CD4-positive, alpha-beta T cell treated with Interleukin-6 at 100 ng/mL for 8 hours (primary cell): ENCODE results near the gene LIPG.
"Not testable (repeated sequence)": the region's sequence is repeated elsewhere in the genome, so short reads cannot be mapped to it uniquely, and the experiment has no call there.

Experiments
- DNase-seq: peaks from one replicate; pipeline ENCODE4 v3.0.0-alpha.2; 2020; ENCODE audit warnings: mixed read lengths, low spot score

LIPG gene

GRCh38 chr18:49573835-49574234 lies 12.0 kb downstream of the LIPG start:
- no peak for DNase-seq

GRCh38 chr18:49579041-49579440 lies 17.2 kb downstream of the LIPG start:
- not testable (repeated sequence) for DNase-seq

GRCh38 chr18:49579583-49579982 lies 17.7 kb downstream of the LIPG start:
- not testable (repeated sequence) for DNase-seq

GRCh38 chr18:49580279-49580678 lies 18.4 kb downstream of the LIPG start:
- no peak for DNase-seq

- no peak for DNase-seq
Observed at GRCh38 chr18:49581371-49581770, 19.5 kb downstream of the LIPG start.

GRCh38 chr18:49582579-49582978 lies 20.7 kb downstream of the LIPG start:
- no peak for DNase-seq

GRCh38 chr18:49584394-49584793 lies 22.5 kb downstream of the LIPG start:
- DNase-seq, result no peak

GRCh38 chr18:49584951-49585350 lies 23.1 kb downstream of the LIPG start:
- DNase-seq, result not testable (repeated sequence)

- no peak for DNase-seq
Observed at GRCh38 chr18:49585781-49586663, 24.2 kb downstream of the LIPG start.

GRCh38 chr18:49588171-49588570 lies 26.3 kb downstream of the LIPG start:
- no peak for DNase-seq

- DNase-seq, result no peak
Observed at GRCh38 chr18:49588971-49589370, 27.1 kb downstream of the LIPG start.

- no peak for DNase-seq
Observed at GRCh38 chr18:49590608-49591007, 28.8 kb downstream of the LIPG start.

- DNase-seq, result no peak
Observed at GRCh38 chr18:49591271-49591670, 29.4 kb downstream of the LIPG start.

- no peak for DNase-seq
Observed at GRCh38 chr18:49591775-49592174, 29.9 kb downstream of the LIPG start.

GRCh38 chr18:49596687-49597086 lies 34.8 kb downstream of the LIPG start:
- no peak for DNase-seq

- DNase-seq, result no peak
Observed at GRCh38 chr18:49597157-49597931, 35.5 kb downstream of the LIPG start.

GRCh38 chr18:49601211-49601610 lies 39.4 kb downstream of the LIPG start:
- DNase-seq, result no peak

GRCh38 chr18:49608366-49609255 lies 46.8 kb downstream of the LIPG start:
- DNase-seq, result no peak

- no peak for DNase-seq
Observed at GRCh38 chr18:49609256-49610021, 47.6 kb downstream of the LIPG start.

GRCh38 chr18:49610022-49610445 lies 48.2 kb downstream of the LIPG start:
- DNase-seq, result no peak

- no peak for DNase-seq
Observed at GRCh38 chr18:49611316-49611715, 49.5 kb downstream of the LIPG start.
